Measurements from ENCODE around the gene DLGAP1. TPM values are rescaled to one million over a fixed set of nuclear protein-coding genes. Genes with fewer than 3 reads are reported as not detected.

The DLGAP1 gene
- total and polyA plus RNA-seq, 7 donors: 0.13 to 2.6 (median 1.3) TPM; not detected in 1

DNA sequence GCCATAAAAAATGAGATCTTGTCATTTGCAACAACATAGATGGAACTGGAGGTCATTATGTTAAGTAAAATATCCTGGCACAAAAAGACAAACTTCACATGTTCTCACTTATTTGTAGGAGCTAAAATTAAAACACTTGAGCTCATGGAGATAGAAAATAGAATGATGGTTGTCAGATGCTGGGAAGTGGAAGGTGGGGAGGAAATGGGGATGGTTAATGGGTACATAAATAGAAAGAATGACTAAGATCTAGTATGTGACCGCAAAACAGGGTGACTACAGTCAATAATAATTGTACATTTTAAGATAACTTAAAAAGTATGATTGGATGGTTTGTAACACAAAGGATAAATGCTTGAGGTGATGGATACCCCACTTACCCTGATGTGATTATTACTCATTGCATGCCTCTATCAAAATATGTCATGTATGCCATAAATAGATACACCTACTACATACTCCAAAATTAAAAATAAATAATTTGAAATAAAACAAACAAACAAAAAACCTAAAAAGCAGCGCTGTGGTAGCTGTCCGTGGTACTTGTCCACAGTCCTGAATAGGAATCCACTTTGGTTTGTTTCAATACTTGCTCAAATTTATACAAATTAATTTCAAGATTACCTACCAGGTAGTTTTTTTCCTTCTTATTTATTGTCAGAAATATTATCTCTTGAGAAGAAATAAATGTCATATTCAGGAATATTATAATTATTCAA lies 224.5 kb downstream of the DLGAP1 start:
- H3K27ac ChIP-seq: no peak overlapping the region
- no peak for DNase-seq
- peaks cover 0 to 3% (median 0%) of the 10 kb centered on the region in 4 donors for H3K9me3 ChIP-seq
- H3K36me3 ChIP-seq: no peaks in the 10 kb centered on the region
- no peaks in the 10 kb centered on the region for H3K4me1 ChIP-seq
- 75 to 79% methylated on average over 3 of the region's 3 CpGs for WGBS, 2 donors
- TF ChIP-seq CTCF (IDR thresholded peaks at IDR 0.05): no peak
- TF ChIP-seq POLR2A (IDR thresholded peaks at IDR 0.05): no peak
- TF ChIP-seq EP300 (IDR thresholded peaks at IDR 0.05): no peak
- TF ChIP-seq POLR2AphosphoS5 (IDR thresholded peaks at IDR 0.05): no peak
- H3K27me3 ChIP-seq: no peaks in the 10 kb centered on the region
- intact Hi-C loops (cut with DNase I): no loop called here
- no peak overlapping the region for H3K4me3 ChIP-seq

DNA sequence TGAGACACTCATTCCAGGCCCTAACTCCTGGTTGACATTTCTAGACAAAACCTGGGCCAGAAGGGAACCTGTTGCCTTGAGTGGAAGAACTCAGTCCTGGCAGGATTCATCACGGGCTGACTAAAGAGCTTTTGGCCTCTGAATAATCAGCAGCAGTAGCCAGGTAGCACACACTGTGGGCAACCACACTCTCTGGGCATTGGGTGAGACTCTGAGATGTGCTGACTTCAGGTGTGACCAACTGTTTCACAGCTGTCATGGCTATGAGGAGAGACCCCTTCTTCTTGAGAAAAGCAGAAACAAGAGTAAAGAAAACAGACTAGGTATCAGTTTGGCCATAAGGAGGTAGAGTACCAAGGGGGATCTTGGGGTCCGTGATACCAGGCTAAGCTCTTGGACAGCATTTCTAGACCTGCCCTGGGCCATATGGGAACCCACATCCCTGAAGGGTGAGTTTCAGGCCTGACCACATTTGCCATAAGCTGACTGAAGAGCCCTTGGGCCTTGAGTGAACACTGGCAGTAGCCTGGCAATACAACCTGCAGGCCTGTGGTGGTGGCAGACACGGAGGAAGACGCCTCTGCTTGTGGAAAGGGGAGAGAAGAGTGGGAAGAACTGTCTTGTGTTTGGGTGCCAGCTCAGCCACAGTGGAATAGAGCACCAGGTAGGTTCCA lies 230.9 kb downstream of the DLGAP1 start:
- TF ChIP-seq CTCF (IDR thresholded peaks at IDR 0.05): no peak
- TF ChIP-seq EP300 (IDR thresholded peaks at IDR 0.05): no peak
- no peak for TF ChIP-seq POLR2A (IDR thresholded peaks at IDR 0.05)
- no peak for TF ChIP-seq POLR2AphosphoS5 (IDR thresholded peaks at IDR 0.05)
- no peak overlapping the region for H3K4me3 ChIP-seq
- no peak for DNase-seq
- no peaks in the 10 kb centered on the region for H3K4me1 ChIP-seq
- no peak overlapping the region for H3K27ac ChIP-seq
- no peaks in the 10 kb centered on the region for H3K27me3 ChIP-seq
- peaks cover 0 to 1% (median 0%) of the 10 kb centered on the region in 4 donors for H3K9me3 ChIP-seq
- no peaks in the 10 kb centered on the region for H3K36me3 ChIP-seq
- intact Hi-C loops (cut with DNase I): no loop called here
- 71 to 80% methylated on average over 4 of the region's 4 CpGs for WGBS, 2 donors

DNA sequence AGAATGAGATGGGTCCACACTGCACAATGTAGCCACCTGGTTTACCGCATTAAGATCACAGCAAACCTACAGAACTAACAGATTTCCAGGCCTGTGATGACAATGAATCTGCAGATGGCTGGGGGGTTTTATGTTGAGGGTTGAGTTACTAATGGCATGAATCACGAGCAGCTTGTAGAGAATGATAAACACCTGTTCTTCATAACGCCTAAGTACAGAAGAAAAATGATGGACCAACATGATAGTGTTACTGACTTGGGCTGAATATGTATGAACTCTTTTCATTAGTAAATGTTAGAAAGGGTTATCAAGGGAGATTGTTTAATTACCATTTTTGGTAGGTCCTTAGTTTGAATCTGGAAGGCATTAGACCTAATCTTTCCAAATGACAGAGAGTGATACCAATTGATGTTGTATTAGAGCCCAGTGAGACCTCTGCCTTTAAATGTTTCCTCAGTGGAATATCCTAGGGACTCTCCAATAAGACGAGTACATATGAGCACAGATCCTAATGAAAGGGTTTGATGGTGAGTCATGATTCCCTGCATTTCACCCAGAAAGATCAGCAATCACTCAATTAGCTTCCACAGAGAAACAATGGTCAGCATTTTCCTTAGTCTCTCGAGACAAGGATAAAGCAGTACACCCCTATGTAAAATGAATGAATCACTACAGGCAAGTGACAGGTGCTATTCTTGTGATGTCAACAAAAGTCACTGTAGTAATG lies 243.8 kb downstream of the DLGAP1 start:
- no peaks in the 10 kb centered on the region for H3K27me3 ChIP-seq
- H3K4me3 ChIP-seq: no peak overlapping the region
- no peaks in the 10 kb centered on the region for H3K4me1 ChIP-seq
- DNase-seq: no peak
- H3K9me3 ChIP-seq: no peaks in the 10 kb centered on the region
- intact Hi-C loops (cut with DNase I): no loop called here
- WGBS, 2 donors: 71 to 81% methylated on average over 5 of the region's 5 CpGs
- no peak overlapping the region for H3K27ac ChIP-seq
- H3K36me3 ChIP-seq: no peaks in the 10 kb centered on the region
- TF ChIP-seq POLR2AphosphoS5 (IDR thresholded peaks at IDR 0.05): no peak
- TF ChIP-seq EP300 (IDR thresholded peaks at IDR 0.05): no peak
- no peak for TF ChIP-seq CTCF (IDR thresholded peaks at IDR 0.05)
- no peak for TF ChIP-seq POLR2A (IDR thresholded peaks at IDR 0.05)

DNA sequence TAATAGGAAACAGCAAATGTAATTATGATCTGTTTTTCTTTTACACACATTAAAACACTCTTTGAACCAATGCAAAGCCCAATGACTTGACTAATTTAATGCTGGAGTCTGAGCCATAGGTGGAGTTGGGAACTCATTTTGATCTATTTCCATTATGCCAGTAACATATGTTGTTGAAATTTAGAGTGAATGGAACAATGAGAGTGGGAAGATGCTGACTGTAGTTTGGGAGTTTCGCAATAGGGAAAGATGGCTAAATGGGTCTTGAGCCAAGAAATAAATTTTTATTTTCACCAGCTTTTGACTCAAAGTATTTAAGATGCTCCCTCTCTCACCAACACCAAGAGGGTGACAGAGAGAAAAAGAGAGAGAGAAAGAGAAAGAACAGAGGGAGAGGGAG lies 246.7 kb downstream of the DLGAP1 start:
- intact Hi-C loops (cut with DNase I): no loop called here
- 87 to 95% methylated on average over 1 of the region's 1 CpG for WGBS, 2 donors
- TF ChIP-seq CTCF (IDR thresholded peaks at IDR 0.05) (no peak), POLR2A (IDR thresholded peaks at IDR 0.05) (no peak)
- no peaks in the 10 kb centered on the region for H3K9me3 ChIP-seq
- H3K27me3 ChIP-seq: no peaks in the 10 kb centered on the region
- H3K27ac ChIP-seq: no peak overlapping the region
- H3K36me3 ChIP-seq: no peaks in the 10 kb centered on the region
- no peak for DNase-seq
- H3K4me1 ChIP-seq: no peaks in the 10 kb centered on the region
- no peak overlapping the region for H3K4me3 ChIP-seq
